IPS DF 4.7 (cell line): Measurements from ENCODE around the gene PRKAG2.

ENCODE experiments used
- DNase-seq: peaks from one replicate; pipeline ENCODE4 v3.0.0-alpha.2; 2013; ENCODE audit warnings: low spot score; ENCODE audit errors: extremely low read depth

PRKAG2 gene

GRCh38 chr7:151699147-151699927 lies 177.6 kb downstream of the PRKAG2 start:
- no peak for DNase-seq

DNA sequence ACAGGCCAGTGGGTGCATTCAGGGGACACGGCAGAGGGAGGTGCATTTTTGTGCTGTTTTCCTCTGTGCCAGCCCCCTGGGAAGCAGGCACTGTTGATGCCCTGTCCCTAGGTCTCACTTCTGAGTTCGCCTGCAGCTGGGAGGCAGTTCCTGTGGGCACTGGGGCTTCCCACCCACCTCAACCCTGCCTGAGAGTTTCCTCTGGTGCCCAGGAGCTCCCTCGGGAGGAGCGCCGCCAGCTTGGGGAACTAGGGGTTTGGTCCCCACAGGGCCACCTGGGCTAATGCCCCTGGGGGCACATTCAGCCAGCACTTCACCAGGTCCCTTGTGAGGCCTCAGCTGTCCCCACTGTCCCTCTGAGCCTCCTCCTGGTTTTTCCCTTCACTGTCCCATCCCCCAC lies 179.0 kb downstream of the PRKAG2 start:
- DNase-seq = no peak

- no peak for DNase-seq
Measured at GRCh38 chr7:151697515-151697895, 179.4 kb downstream of the PRKAG2 start.

- no peak for DNase-seq
Measured at GRCh38 chr7:151696721-151697514, 180.0 kb downstream of the PRKAG2 start.

DNA sequence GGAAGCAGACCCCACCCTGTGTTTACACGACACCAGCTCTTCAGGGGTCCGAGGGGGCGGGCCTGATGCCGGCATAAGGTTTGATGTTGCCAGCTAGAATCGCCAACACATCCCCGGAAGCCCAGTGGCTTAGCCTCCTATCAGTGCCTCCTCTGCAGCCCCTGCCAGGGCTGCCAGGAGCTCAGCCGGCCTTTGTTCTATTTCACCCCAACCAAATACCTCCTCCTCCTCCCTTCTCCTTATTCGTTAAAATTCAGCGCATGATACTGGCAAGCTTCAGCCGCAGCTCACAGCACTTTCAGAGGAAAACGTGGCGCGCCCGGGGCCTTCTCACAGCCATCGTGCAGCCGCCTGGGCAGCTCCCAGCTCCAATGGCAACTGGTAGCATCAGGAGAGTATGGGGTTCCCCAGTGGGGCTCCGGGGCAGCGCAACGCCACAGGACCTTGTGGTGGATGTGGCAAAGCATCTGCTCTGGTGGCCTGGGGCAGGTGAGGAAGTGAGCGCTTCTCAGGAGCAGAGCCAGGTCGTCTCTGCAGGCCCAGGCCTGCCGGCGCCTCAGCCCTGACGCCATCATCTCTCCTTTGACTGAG lies 180.9 kb downstream of the PRKAG2 start:
- no peak for DNase-seq

DNA sequence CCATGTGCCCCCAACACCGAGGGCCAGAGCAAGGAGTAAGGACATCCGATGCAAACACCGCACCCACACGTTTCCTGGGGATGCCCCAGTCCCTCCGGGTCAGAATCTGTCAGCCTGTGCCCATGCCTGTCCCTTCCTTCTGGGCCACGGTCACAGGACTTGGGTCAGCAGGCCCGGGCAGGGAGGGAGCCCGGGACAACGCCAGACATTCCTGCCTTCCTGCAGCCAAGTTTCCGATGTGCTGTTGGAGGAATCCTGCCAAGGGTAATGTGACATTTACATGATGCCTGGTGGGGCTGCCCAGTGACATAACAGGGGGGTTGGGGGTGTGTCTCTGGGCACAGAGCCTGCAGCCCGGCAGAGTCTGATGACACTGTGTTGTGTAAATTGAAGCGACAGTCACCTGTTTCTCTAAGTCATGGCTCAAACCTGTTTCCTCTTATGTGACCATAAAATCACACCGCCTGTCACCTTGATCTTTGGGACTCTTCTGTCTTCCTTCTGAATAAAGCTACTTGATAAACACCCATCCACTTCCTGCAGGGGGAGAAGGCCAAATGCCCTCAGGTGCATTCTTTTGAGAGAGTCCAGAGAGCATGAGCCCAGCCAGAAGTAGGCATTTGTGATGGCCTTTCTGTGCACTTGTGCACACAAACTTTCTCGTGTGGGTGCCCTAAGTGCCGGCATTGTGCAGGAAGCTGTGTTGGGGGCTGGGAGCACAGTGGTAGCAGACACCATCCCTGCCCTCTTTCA lies 181.9 kb downstream of the PRKAG2 start:
- DNase-seq = no peak

DNA sequence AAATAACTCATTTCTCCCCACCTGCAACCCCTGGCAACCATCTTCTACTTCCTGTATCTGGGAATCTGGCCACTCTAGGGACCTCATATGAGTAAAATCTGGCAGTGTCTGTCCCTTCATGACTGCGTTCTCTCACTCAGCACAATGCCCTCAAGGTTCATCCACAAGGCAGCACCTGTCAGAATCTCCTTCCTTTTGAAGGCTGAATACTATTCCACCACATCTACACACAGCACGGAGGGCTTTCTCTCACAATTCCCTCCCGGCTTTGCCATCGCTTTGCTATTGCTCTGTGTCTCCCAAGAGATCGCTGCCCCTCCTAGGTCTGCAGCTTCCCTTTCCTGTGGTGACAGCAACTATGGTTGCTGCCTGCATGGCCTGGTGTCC lies 182.5 kb downstream of the PRKAG2 start:
- DNase-seq = no peak

- DNase-seq = no peak
Measured at GRCh38 chr7:151693140-151693539, 183.8 kb downstream of the PRKAG2 start.

GRCh38 chr7:151692721-151693120 lies 184.2 kb downstream of the PRKAG2 start:
- DNase-seq = no peak

DNA sequence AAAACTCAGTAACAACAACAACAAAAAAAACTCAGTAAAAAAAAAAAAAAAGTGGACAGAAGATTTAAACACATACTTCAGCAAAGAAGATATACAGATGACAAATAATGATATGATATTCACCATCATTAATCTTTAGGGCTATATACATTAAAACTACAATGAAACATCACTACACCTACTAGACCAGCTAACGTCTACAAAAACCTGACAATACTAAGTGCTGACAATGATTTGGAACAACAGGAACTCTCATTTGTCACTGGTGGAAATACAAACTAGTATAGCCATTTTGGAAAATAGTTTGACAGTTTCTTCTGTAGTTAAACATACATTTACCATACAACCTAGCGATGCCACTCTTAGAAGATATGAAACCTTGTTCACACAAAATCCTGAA lies 185.5 kb downstream of the PRKAG2 start:
- no peak for DNase-seq

DNA sequence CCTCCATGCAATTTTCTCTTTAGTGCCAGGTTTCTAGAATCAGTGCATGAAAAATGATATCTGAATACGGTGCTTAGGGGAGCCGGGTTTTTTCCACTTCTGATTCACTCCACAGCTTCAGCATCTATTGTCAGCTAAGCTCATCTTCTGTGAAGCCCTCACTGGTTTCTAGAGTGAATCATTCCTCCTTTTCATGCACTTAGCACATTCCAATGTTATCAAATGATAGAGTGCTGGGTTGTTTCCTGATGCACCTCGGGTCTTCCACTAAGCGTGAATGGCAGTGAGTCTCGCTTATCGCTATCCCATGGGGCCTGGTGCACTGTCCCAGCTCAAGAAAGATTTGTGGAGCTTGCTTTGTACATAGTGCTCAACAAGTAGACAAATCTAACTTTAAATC lies 186.3 kb downstream of the PRKAG2 start:
- DNase-seq = no peak

DNA sequence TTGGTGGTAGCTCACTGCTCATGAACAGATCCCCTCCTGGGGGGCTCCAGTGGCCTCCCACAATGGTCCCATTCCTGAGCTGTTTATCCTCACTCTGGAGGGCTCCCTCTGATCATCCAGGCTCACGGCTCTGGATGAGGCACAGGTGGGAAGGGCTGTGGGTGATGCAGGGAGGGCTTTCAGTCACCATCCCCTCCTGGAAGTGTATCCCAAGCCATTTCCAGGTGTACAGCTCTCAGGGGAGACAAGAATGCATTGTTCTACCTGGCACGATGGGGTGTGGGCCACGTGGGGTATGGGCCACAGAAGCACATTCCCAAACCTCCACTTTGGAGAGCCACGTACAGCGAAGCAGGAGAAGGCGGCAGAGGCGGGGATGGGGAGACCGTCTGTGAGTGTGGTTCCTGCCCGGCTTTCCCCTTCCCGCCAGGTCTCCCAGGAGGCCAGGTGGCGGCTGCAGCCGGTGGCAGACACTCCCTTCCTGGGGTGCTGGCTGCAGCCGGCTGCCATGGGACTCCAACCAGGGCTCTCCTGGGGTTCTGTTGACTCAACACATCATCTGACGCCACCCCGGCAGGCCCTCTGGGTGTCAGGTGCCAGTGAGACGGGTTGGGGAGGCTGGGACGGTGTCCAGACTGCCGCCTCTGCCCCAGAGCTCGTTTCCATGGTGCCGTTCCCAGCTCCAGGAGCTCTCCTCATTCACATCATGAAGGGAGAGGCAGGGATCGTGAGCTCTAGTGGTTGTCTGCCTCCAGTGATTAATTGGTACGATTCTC lies 187.5 kb downstream of the PRKAG2 start:
- no peak for DNase-seq

GRCh38 chr7:151688236-151688780 lies 188.6 kb downstream of the PRKAG2 start:
- DNase-seq = no peak

DNA sequence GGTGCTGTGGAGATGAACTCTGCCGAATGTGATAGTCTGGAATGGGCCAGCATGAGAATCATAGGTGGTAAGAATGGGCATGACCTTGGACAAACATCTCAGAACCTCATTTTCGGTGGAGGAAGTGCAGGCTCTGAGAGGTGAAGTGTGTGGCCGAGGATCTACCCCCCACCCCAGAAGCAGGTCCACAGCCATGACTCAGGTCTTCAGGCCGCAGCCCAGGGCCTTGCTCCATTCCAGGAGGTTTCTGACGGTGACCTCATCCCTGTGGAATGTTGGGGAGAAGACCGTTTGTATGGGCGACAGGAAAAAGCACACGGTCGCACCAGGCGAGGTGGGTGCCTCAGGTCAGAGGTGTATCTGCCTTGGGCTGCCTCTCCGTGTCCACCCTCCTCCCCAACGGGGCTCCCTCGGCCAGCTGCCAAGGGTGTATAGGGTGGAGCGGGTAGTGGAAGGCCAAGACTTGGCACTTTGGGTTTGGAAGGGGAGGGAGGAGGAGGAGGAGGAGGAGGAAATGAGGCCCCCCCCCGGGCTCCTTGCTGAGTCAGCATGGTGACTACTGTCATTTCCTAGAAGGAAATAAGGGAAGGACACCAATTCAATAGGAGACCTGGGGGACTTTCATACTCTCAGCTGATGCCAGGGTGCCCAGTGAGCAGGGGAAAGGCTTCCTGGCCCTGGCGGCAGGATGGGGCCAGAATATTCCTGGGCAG lies 189.2 kb downstream of the PRKAG2 start:
- DNase-seq = peak; percentile 84

GRCh38 chr7:151686826-151687225 lies 190.1 kb downstream of the PRKAG2 start:
- no peak for DNase-seq

DNA sequence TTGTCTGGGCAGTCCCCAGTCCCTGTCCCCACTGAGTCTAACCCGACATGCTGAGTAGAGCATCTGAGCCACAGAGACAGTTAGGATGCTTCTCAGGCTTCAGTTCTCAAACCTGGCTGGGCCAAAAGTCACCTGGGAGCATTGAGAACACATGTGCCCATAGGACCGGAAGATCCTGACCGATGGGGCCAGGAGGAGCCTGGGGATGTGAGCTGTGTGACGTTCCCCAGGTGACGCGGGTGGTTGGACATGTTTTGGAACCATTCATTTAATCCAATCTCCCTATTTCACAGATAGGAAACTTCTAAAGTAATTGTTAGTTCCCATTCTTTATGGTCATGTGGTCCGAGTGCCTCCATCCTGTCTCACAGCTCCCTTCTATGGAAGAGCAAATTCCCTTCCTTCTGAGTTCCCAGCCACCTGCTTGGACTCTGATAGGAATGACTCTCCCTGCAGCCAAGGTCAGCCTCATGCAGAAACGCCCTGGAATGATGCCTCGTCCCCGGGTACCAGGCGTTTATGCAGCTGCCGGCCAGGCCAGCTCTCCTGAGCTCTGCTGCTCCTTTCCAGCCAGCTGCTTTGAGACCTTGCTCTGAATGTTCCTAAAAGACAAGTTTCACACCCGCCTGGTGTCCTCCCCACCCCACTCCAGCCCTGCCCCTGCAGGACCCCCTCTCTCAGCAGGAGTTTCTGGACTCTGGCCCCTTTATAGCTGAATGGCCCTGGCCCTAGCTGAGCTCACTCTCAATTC lies 190.7 kb downstream of the PRKAG2 start:
- DNase-seq = no peak

- no peak for DNase-seq
Measured at GRCh38 chr7:151684408-151685175, 192.3 kb downstream of the PRKAG2 start.

DNA sequence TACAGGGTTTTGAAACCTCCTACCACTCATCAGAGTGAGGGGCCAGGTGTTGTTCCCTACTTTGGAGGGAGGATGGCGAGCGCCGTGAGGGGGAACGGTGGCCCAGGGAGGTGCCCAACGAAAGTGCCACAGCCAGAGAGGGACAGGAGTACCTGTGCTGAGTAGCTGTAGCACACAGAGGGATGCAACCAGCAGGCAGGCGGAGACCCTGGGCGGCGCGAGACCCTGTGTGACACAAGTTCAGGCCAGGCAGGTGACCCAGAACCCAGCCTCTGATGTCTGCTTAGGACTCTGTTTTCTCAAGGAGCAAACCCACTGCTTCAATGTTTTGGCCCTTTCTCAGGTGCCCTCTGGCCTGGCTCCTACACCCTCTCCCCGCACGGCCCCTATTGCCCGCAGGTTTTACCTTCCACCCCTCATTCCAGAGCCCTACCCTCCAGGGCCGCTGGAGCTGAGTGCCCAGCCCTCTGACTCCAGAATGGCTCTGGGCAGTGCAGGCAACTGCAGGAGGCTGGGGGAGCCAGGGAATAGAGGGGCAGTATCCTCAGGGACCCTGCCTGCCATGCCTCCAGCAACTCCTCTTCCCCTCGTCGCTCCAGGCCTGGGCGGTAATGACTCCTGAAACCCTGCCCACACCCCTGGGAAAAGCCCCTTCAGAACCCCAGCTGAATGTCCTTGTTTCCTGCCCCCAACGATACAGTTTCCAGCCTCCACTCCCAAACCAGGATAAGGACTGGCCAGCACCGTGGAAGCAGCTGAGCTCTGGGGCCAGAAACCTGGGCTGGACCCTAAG lies 193.1 kb downstream of the PRKAG2 start:
- no peak for DNase-seq
